Caco-2 (cell line): ENCODE data around the gene COL17A1. TPM values are rescaled to one million over a fixed set of nuclear protein-coding genes. Genes with fewer than 3 reads are reported as not detected.

ENCODE experiments used
- BruUV-seq: library from RNA; stranded (reverse); fragments of 400-500 nt; replicated peaks from 2 replicates; lab custom pipeline; 2021; lab: Mats Ljungman, UMichigan
- CTCF ChIA-PET: fragments of 300-600 bp; sonication (Branson Sonifier 250); formaldehyde crosslinking; loops from one replicate; lab custom pipeline; 2022; ENCODE audit warnings: antibody characterized with exemption; lab: Charles Lee
- POLR2A ChIA-PET: fragments of 300-600 bp; sonication (Branson Sonifier 250); formaldehyde crosslinking; loops from one replicate; lab custom pipeline; 2022; ENCODE audit warnings: antibody characterized with exemption; lab: Charles Lee
- DNase-seq, 2 experiments: peaks; one replicate each; pipeline versions ENCODE4 v3.0.0 to v3.0.0-alpha.2; 2020 to 2022
- H3K27me3 ChIP-seq: replicated peaks from 2 replicates; pipeline ENCODE4 v1.6.0; 2011; ENCODE audit warnings: low read length; ENCODE audit not compliant: control insufficient read depth, insufficient read depth
- H3K36me3 ChIP-seq: 2 replicates; pipeline ENCODE4 v1.5.1; 2011; ENCODE audit warnings: low read length; ENCODE audit not compliant: control insufficient read depth, insufficient read depth
- H3K4me1 ChIP-seq: fragments of 250-450 bp; sonication (Bioruptor Pico); 2 replicates; pipeline ENCODE4 v1.5.1; 2020; ENCODE audit warnings: mild to moderate bottlenecking
- H3K4me3 ChIP-seq: 2 replicates; pipeline ENCODE4 v1.5.1; 2011; ENCODE audit warnings: low read depth, mild to moderate bottlenecking, control low read depth, low read length
- H3K9me3 ChIP-seq: fragments of 250-450 bp; sonication (Bioruptor Pico); 2 replicates; pipeline ENCODE4 v1.5.1; 2020; ENCODE audit warnings: mild to moderate bottlenecking, moderate library complexity
- H3K27ac Mint-ChIP-seq: one replicate; pipeline ENCODE4 v1.8.0; 2022; ENCODE audit warnings: mixed read lengths; ENCODE audit not compliant: unreplicated experiment
- H3K27me3 Mint-ChIP-seq: one replicate; pipeline ENCODE4 v1.8.0; 2022; ENCODE audit warnings: mixed read lengths; ENCODE audit not compliant: insufficient read depth, unreplicated experiment
- H3K36me3 Mint-ChIP-seq: one replicate; pipeline ENCODE4 v1.8.0; 2022; ENCODE audit warnings: mild to moderate bottlenecking, mixed read lengths; ENCODE audit not compliant: insufficient read depth, unreplicated experiment
- H3K4me1 Mint-ChIP-seq: one replicate; pipeline ENCODE4 v1.8.0; 2022; ENCODE audit warnings: low read depth, mixed read lengths; ENCODE audit not compliant: unreplicated experiment
- H3K4me3 Mint-ChIP-seq: one replicate; pipeline ENCODE4 v1.8.0; 2022; ENCODE audit warnings: mild to moderate bottlenecking, moderate library complexity, mixed read lengths; ENCODE audit not compliant: unreplicated experiment
- H3K9me3 Mint-ChIP-seq: one replicate; pipeline ENCODE4 v1.8.0; 2022; ENCODE audit warnings: mixed read lengths; ENCODE audit not compliant: unreplicated experiment
- CTCF ChIP-seq, 2 experiments: fragments of 200-600 bp in 1 of 2; IDR thresholded peaks; 1 replicate in 1 of 2; 2 replicates in 1 of 2; pipeline versions ENCODE4 v1.5.1 to v1.8.0; 2011 to 2022; ENCODE audit warnings: antibody characterized with exemption in 1 of 2, control low read depth in 1 of 2, inconsistent platforms in 1 of 2, low read depth in 1 of 2, low read length in 1 of 2, mild to moderate bottlenecking in 1 of 2, moderate library complexity in 1 of 2; ENCODE audit not compliant: insufficient read depth in 1 of 2, severe bottlenecking in 1 of 2, unreplicated experiment in 1 of 2
- intact Hi-C: fragments of 100-400 bp; cut with micrococcal nuclease; formaldehyde crosslinking; loops from one replicate; pipeline ENCODE4 v1.10.0; 2022; ENCODE audit not compliant: unreplicated experiment
- total RNA-seq: library from RNA; stranded (reverse); gene quantifications from 2 replicates; pipeline ENCODE4 v1.2.3, GENCODE V29; 2022

The COL17A1 gene
- total RNA-seq, 1 experiment from 2014 or later, result 0.45 TPM

GRCh38 chr10:104103956-104104355, 18.3 kb upstream of the COL17A1 start:
- no peak for DNase-seq
- Histone ChIP-seq H3K27me3 (no peaks in the 10 kb centered on the region), H3K4me3 (no peak overlapping the region), H3K36me3 (no peaks in the 10 kb centered on the region), H3K4me1 (no peaks in the 10 kb centered on the region), H3K9me3 (no peaks in the 10 kb centered on the region; the same call in 1 of the 2 replicates)
- TF ChIP-seq CTCF (IDR thresholded peaks at IDR 0.05; ENCODE audit: insufficient read depth in 1 of 2, low read depth in 1 of 2, low read length in 1 of 2, severe bottlenecking in 1 of 2, unreplicated experiment in 1 of 2), result no peak
- BruUV-seq, result no TSS peak
- ChIA-PET POLR2A (no interaction called here), CTCF (no interaction called here)
- Mint-ChIP-seq H3K4me1 (no peaks in the 10 kb centered on the region), H3K4me3 (no peak overlapping the region), H3K36me3 (no peaks in the 10 kb centered on the region), H3K27me3 (peaks cover 5% of the 10 kb centered on the region), H3K27ac (no peak overlapping the region), H3K9me3 (no peaks in the 10 kb centered on the region)
- intact Hi-C loops, result no loop called here

- intact Hi-C loops, result no loop called here
- H3K4me1 ChIP-seq, result no peaks in the 10 kb centered on the region
- no TSS peak for BruUV-seq
- DNase-seq, result no peak
- no peaks in the 10 kb centered on the region for H3K9me3 Mint-ChIP-seq
- no peaks in the 10 kb centered on the region for H3K36me3 ChIP-seq
- H3K4me3 Mint-ChIP-seq, result no peak overlapping the region
- no peaks in the 10 kb centered on the region for H3K4me1 Mint-ChIP-seq
- H3K4me3 ChIP-seq, result no peak overlapping the region
- POLR2A ChIA-PET, result no interaction called here
- TF ChIP-seq CTCF (IDR thresholded peaks at IDR 0.05; ENCODE audit: insufficient read depth in 1 of 2, low read depth in 1 of 2, low read length in 1 of 2, severe bottlenecking in 1 of 2, unreplicated experiment in 1 of 2), result no peak
- no peak overlapping the region for H3K27ac Mint-ChIP-seq
- H3K27me3 Mint-ChIP-seq, result peaks cover 5% of the 10 kb centered on the region
- H3K27me3 ChIP-seq, result no peaks in the 10 kb centered on the region
- H3K9me3 ChIP-seq, result no peaks in the 10 kb centered on the region
- CTCF ChIA-PET, result no interaction called here
- no peaks in the 10 kb centered on the region for H3K36me3 Mint-ChIP-seq
These were observed 16.2 kb upstream of the COL17A1 start for GRCh38 chr10:104101902-104102301.

- Histone ChIP-seq H3K36me3 (no peaks in the 10 kb centered on the region), H3K4me3 (no peak overlapping the region), H3K9me3 (peaks cover 6% of the 10 kb centered on the region; the same call in 1 of the 2 replicates), H3K4me1 (no peaks in the 10 kb centered on the region), H3K27me3 (no peaks in the 10 kb centered on the region)
- no peak for DNase-seq
- H3K27ac Mint-ChIP-seq, result no peak overlapping the region
- peaks cover 5% of the 10 kb centered on the region for H3K27me3 Mint-ChIP-seq
- H3K4me1 Mint-ChIP-seq, result no peaks in the 10 kb centered on the region
- H3K36me3 Mint-ChIP-seq, result no peaks in the 10 kb centered on the region
- no peak overlapping the region for H3K4me3 Mint-ChIP-seq
- intact Hi-C loops, result no loop called here
- POLR2A ChIA-PET, result no interaction called here
- no peak for TF ChIP-seq CTCF (IDR thresholded peaks at IDR 0.05; ENCODE audit: insufficient read depth in 1 of 2, low read depth in 1 of 2, low read length in 1 of 2, severe bottlenecking in 1 of 2, unreplicated experiment in 1 of 2)
- H3K9me3 Mint-ChIP-seq, result no peaks in the 10 kb centered on the region
- no TSS peak for BruUV-seq
- CTCF ChIA-PET, result no interaction called here
These were observed 15.1 kb upstream of the COL17A1 start for GRCh38 chr10:104100795-104101194.
